ENCODE results near the gene TTLL9.

The TTLL9 gene

DNA sequence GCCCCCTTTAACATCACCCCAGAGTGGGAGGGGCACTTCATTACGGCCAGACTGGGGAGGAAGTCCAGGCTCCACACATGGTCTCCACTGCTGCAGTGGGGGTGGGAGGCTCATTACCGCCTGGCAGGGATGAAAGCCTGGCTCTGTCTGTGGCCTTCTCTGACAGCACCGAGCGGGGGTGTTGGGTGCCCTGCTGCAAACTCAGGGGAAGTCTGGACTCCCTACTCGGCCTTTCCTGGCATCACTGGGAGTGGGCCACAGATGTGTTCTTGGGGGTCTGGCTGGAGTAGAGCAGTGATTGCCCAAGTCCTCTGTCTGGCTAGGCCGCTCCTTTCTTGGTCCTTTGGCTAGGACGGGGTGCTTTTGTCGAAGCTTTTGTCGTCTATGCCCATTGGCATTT is 27.1 kb downstream of the TTLL9 start:
- Histone ChIP-seq H3K9me3 (ENCODE audit: control extremely low read depth in 1 of 5, control insufficient read depth in 4 of 5, insufficient read depth in 2 of 5, low read depth in 1 of 5, low read length in 4 of 5) (no peaks in the 10 kb centered on the region), H3K36me3 (ENCODE audit: control insufficient read depth in 4 of 4, insufficient read depth in 4 of 4, low read length in 3 of 4) (no peaks in the 10 kb centered on the region), H3K4me1 (ENCODE audit: control extremely low read depth in 1 of 4, control insufficient read depth in 4 of 4, insufficient read depth in 4 of 4, low read length in 3 of 4) (peaks cover 0 to 10% (median 6%) of the 10 kb centered on the region in 4 experiments), H3K4me3 (ENCODE audit: control insufficient read depth in 1 of 7, extremely low read depth in 1 of 7, insufficient read depth in 4 of 7, low read depth in 2 of 7, low read length in 6 of 7) (no peak overlapping the region), H3K27me3 (replicated peaks in 2 of 5; ENCODE audit: control insufficient read depth in 4 of 5, insufficient read depth in 5 of 5, low read length in 4 of 5) (no peaks in the 10 kb centered on the region), H3K27ac (ENCODE audit: insufficient read depth in 1 of 2, low read depth in 1 of 2, low read length in 2 of 2, poor library complexity in 1 of 2, severe bottlenecking in 2 of 2) (no peak overlapping the region)
- ChIA-PET CTCF (interaction anchor here (1.1 to 1.2 kb wide), 2 partner anchors 17 kb away, joined by 3 to 4 read pairs; no protein-coding TSS in a partner anchor), POLR2A (no interaction called here)
- WGBS (ENCODE audit: insufficient coverage): 91% methylated on average over 6 of the region's 9 CpGs
- DNase-seq: no peak

DNA sequence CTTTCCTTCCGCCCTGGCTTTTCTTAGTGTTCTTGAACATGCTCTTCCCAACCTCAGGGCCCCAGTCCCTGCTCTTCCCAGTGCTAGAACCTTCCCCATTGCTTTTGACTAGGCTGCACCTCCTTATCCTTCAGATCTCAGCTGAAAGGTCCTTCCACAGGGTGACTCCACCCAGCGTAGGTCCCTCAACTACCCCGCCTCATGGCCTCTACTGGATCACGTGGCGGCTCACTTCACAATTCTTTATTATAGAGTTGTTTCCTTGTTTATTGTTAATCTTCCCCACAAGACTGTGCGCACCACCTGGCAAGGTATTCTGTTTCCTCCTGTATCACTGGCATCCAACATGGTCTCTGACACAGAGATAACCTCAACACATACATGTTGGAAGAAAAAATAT is 31.2 kb downstream of the TTLL9 start:
- DNase-seq: no peak
- Histone ChIP-seq H3K9me3 (ENCODE audit: control extremely low read depth in 1 of 5, control insufficient read depth in 4 of 5, insufficient read depth in 2 of 5, low read depth in 1 of 5, low read length in 4 of 5) (no peaks in the 10 kb centered on the region), H3K27me3 (replicated peaks in 2 of 5; ENCODE audit: control insufficient read depth in 4 of 5, insufficient read depth in 5 of 5, low read length in 4 of 5) (no peaks in the 10 kb centered on the region), H3K36me3 (ENCODE audit: control insufficient read depth in 4 of 4, insufficient read depth in 4 of 4, low read length in 3 of 4) (no peaks in the 10 kb centered on the region), H3K4me1 (ENCODE audit: control extremely low read depth in 1 of 4, control insufficient read depth in 4 of 4, insufficient read depth in 4 of 4, low read length in 3 of 4) (peaks cover 0 to 9% (median 2%) of the 10 kb centered on the region in 4 experiments), H3K4me3 (ENCODE audit: control insufficient read depth in 1 of 7, extremely low read depth in 1 of 7, insufficient read depth in 4 of 7, low read depth in 2 of 7, low read length in 6 of 7) (no peak overlapping the region), H3K27ac (ENCODE audit: insufficient read depth in 1 of 2, low read depth in 1 of 2, low read length in 2 of 2, poor library complexity in 1 of 2, severe bottlenecking in 2 of 2) (no peak overlapping the region)
- ChIA-PET POLR2A (no interaction called here), CTCF (interaction anchor here (0.8 kb wide), 1 partner anchor 12 kb away, joined by 3 read pairs; no protein-coding TSS in a partner anchor)
- 92% methylated on average over 1 of the region's 6 CpGs for WGBS (ENCODE audit: insufficient coverage)

DNA sequence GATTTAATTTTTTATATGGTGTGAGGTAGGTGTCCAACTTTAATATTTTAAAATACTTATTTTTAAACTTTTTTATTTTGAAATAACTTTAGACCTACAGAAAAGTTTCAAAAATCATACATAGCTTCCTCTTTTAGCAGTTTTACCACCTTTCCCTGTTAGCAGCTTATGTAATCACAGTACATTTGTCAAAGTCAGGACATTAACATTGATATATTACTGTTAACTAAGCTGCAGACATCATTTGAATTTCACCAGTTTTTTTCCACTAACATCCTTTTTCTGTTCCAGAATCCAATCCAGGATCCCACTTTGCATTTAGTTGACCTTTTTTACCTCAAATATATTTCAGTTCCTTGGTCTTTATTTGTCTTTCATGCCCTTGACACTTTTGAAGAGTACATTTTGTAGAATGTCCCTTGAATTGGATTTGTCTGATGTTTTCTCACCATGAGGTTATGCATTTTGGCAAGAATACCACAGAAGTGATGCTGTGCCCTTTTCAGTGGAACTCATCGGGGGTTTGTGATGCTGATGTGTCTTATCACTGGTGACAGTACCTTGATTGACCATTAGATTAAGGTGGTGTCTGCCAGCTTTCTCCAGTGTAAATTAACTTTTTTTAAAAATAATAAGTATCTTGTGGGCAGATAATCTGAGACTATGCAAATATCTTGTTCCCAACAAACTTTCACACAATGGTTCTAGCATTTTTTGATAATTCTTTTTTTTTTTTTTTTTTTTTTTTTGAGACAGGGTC is 33.4 kb downstream of the TTLL9 start:
- Histone ChIP-seq H3K27ac (ENCODE audit: insufficient read depth in 1 of 2, low read depth in 1 of 2, low read length in 2 of 2, poor library complexity in 1 of 2, severe bottlenecking in 2 of 2) (no peak overlapping the region), H3K4me1 (ENCODE audit: control extremely low read depth in 1 of 4, control insufficient read depth in 4 of 4, insufficient read depth in 4 of 4, low read length in 3 of 4) (peaks cover 0 to 9% (median 2%) of the 10 kb centered on the region in 4 experiments), H3K4me3 (ENCODE audit: control insufficient read depth in 1 of 7, extremely low read depth in 1 of 7, insufficient read depth in 4 of 7, low read depth in 2 of 7, low read length in 6 of 7) (no peak overlapping the region), H3K9me3 (ENCODE audit: control extremely low read depth in 1 of 5, control insufficient read depth in 4 of 5, insufficient read depth in 2 of 5, low read depth in 1 of 5, low read length in 4 of 5) (no peaks in the 10 kb centered on the region), H3K27me3 (replicated peaks in 2 of 5; ENCODE audit: control insufficient read depth in 4 of 5, insufficient read depth in 5 of 5, low read length in 4 of 5) (no peaks in the 10 kb centered on the region), H3K36me3 (ENCODE audit: control insufficient read depth in 4 of 4, insufficient read depth in 4 of 4, low read length in 3 of 4) (no peaks in the 10 kb centered on the region)
- WGBS (ENCODE audit: insufficient coverage): 0% methylated on average over 1 of the region's 1 CpG
- POLR2A ChIA-PET: interaction anchor here (0.6 kb wide), 1 partner anchor 42 kb away, joined by 3 read pairs; no protein-coding TSS in a partner anchor
- DNase-seq: peak in 2 of 3 donors; percentile 50 to 70
- CTCF ChIA-PET: interaction anchor here (1.5 kb wide), 1 partner anchor 23 kb away, joined by 3 read pairs; no protein-coding TSS in a partner anchor

GRCh38 chr20:31906001-31906400 is 35.6 kb downstream of the TTLL9 start:
- Histone ChIP-seq H3K4me3 (ENCODE audit: control insufficient read depth in 1 of 7, extremely low read depth in 1 of 7, insufficient read depth in 4 of 7, low read depth in 2 of 7, low read length in 6 of 7) (no peak overlapping the region), H3K9me3 (ENCODE audit: control extremely low read depth in 1 of 5, control insufficient read depth in 4 of 5, insufficient read depth in 2 of 5, low read depth in 1 of 5, low read length in 4 of 5) (no peaks in the 10 kb centered on the region), H3K27me3 (replicated peaks in 2 of 5; ENCODE audit: control insufficient read depth in 4 of 5, insufficient read depth in 5 of 5, low read length in 4 of 5) (no peaks in the 10 kb centered on the region), H3K27ac (ENCODE audit: insufficient read depth in 1 of 2, low read depth in 1 of 2, low read length in 2 of 2, poor library complexity in 1 of 2, severe bottlenecking in 2 of 2) (no peak overlapping the region), H3K36me3 (ENCODE audit: control insufficient read depth in 4 of 4, insufficient read depth in 4 of 4, low read length in 3 of 4) (no peaks in the 10 kb centered on the region), H3K4me1 (ENCODE audit: control extremely low read depth in 1 of 4, control insufficient read depth in 4 of 4, insufficient read depth in 4 of 4, low read length in 3 of 4) (peaks cover 0 to 9% (median 2%) of the 10 kb centered on the region in 4 experiments)
- POLR2A ChIA-PET: no interaction called here
- WGBS (ENCODE audit: insufficient coverage): 81% methylated on average over 4 of the region's 5 CpGs
- DNase-seq: no peak
- CTCF ChIA-PET: interaction anchor here (1.0 kb wide), 1 partner anchor 11 kb away, joined by 3 read pairs; no protein-coding TSS in a partner anchor

- Histone ChIP-seq H3K36me3 (ENCODE audit: control insufficient read depth in 4 of 4, insufficient read depth in 4 of 4, low read length in 3 of 4) (no peaks in the 10 kb centered on the region), H3K27me3 (replicated peaks in 2 of 5; ENCODE audit: control insufficient read depth in 4 of 5, insufficient read depth in 5 of 5, low read length in 4 of 5) (no peaks in the 10 kb centered on the region), H3K9me3 (ENCODE audit: control extremely low read depth in 1 of 5, control insufficient read depth in 4 of 5, insufficient read depth in 2 of 5, low read depth in 1 of 5, low read length in 4 of 5) (no peaks in the 10 kb centered on the region), H3K4me3 (ENCODE audit: control insufficient read depth in 1 of 7, extremely low read depth in 1 of 7, insufficient read depth in 4 of 7, low read depth in 2 of 7, low read length in 6 of 7) (no peak overlapping the region), H3K27ac (ENCODE audit: insufficient read depth in 1 of 2, low read depth in 1 of 2, low read length in 2 of 2, poor library complexity in 1 of 2, severe bottlenecking in 2 of 2) (no peak overlapping the region), H3K4me1 (ENCODE audit: control extremely low read depth in 1 of 4, control insufficient read depth in 4 of 4, insufficient read depth in 4 of 4, low read length in 3 of 4) (peaks cover 0 to 9% (median 2%) of the 10 kb centered on the region in 4 experiments)
- ChIA-PET CTCF (interaction anchor here (1.0 kb wide), 1 partner anchor 36 kb away, joined by 3 read pairs; no protein-coding TSS in a partner anchor), POLR2A (no interaction called here)
- 100% methylated on average over 1 of the region's 5 CpGs for WGBS (ENCODE audit: insufficient coverage)
- DNase-seq: no peak
Measured at GRCh38 chr20:31907046-31907445, 36.6 kb downstream of the TTLL9 start.

- ChIA-PET CTCF (interaction anchor here (1.0 kb wide), 1 partner anchor 56 kb away, joined by 3 read pairs; no protein-coding TSS in a partner anchor), POLR2A (no interaction called here)
- H3K4me3 ChIP-seq (ENCODE audit: control insufficient read depth in 1 of 7, extremely low read depth in 1 of 7, insufficient read depth in 4 of 7, low read depth in 2 of 7, low read length in 6 of 7): no peak overlapping the region
- peak; percentile 33 to 78 (median 58) for DNase-seq
- H3K27me3 ChIP-seq (replicated peaks in 2 of 5; ENCODE audit: control insufficient read depth in 4 of 5, insufficient read depth in 5 of 5, low read length in 4 of 5): no peaks in the 10 kb centered on the region
- H3K4me1 ChIP-seq (ENCODE audit: control extremely low read depth in 1 of 4, control insufficient read depth in 4 of 4, insufficient read depth in 4 of 4, low read length in 3 of 4): peaks cover 0 to 9% (median 2%) of the 10 kb centered on the region in 4 experiments
- no peaks in the 10 kb centered on the region for H3K9me3 ChIP-seq (ENCODE audit: control extremely low read depth in 1 of 5, control insufficient read depth in 4 of 5, insufficient read depth in 2 of 5, low read depth in 1 of 5, low read length in 4 of 5)
- WGBS (ENCODE audit: insufficient coverage): 89% methylated on average over 4 of the region's 5 CpGs
- no peaks in the 10 kb centered on the region for H3K36me3 ChIP-seq (ENCODE audit: control insufficient read depth in 4 of 4, insufficient read depth in 4 of 4, low read length in 3 of 4)
- no peak overlapping the region for H3K27ac ChIP-seq (ENCODE audit: insufficient read depth in 1 of 2, low read depth in 1 of 2, low read length in 2 of 2, poor library complexity in 1 of 2, severe bottlenecking in 2 of 2)
Measured at GRCh38 chr20:31908016-31908415, 37.6 kb downstream of the TTLL9 start.

DNA sequence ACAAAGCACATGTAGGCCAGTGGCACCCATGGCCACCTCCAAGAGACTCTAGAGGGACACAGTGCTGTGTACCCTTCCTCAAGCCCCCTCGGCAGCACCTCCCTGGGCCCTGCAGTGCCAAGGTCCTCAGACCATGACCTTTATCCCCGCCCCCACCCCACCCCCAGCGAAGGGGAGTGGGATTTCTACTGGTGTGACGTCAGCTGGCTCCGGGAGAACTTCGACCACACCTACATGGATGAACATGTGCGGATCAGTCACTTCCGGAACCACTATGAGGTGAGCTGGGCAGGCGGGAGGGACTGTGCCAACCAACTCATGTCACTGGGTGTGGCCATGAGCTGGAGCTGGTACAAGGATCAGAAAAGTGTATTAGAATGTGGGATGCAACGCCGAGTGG is 38.0 kb downstream of the TTLL9 start:
- Histone ChIP-seq H3K4me3 (ENCODE audit: control insufficient read depth in 1 of 7, extremely low read depth in 1 of 7, insufficient read depth in 4 of 7, low read depth in 2 of 7, low read length in 6 of 7) (no peak overlapping the region), H3K27me3 (replicated peaks in 2 of 5; ENCODE audit: control insufficient read depth in 4 of 5, insufficient read depth in 5 of 5, low read length in 4 of 5) (no peaks in the 10 kb centered on the region), H3K4me1 (ENCODE audit: control extremely low read depth in 1 of 4, control insufficient read depth in 4 of 4, insufficient read depth in 4 of 4, low read length in 3 of 4) (peaks cover 0 to 7% (median 2%) of the 10 kb centered on the region in 4 experiments), H3K27ac (ENCODE audit: insufficient read depth in 1 of 2, low read depth in 1 of 2, low read length in 2 of 2, poor library complexity in 1 of 2, severe bottlenecking in 2 of 2) (no peak overlapping the region), H3K9me3 (ENCODE audit: control extremely low read depth in 1 of 5, control insufficient read depth in 4 of 5, insufficient read depth in 2 of 5, low read depth in 1 of 5, low read length in 4 of 5) (no peaks in the 10 kb centered on the region), H3K36me3 (ENCODE audit: control insufficient read depth in 4 of 4, insufficient read depth in 4 of 4, low read length in 3 of 4) (no peaks in the 10 kb centered on the region)
- ChIA-PET POLR2A (no interaction called here), CTCF (interaction anchor here (0.5 to 1.0 kb wide), 2 partner anchors 56 to 743 kb away, joined by 3 read pairs; no protein-coding TSS in a partner anchor)
- no peak for DNase-seq
- WGBS (ENCODE audit: insufficient coverage): 100% methylated on average over 11 of the region's 11 CpGs
